Liver (tissue), 2 donors: ENCODE measurements around the gene PRRT1B.

Experiments
- FOXA1 ChIP-seq: IDR thresholded peaks from 2 replicates; pipeline ENCODE4 v1.6.1; 2016; ENCODE audit warnings: antibody characterized with exemption
- RAD21 ChIP-seq, 2 donors: IDR thresholded peaks; 2 replicates each; pipeline ENCODE4 v1.6.1; 2016; ENCODE audit warnings: antibody characterized with exemption in 2 of 2, mild to moderate bottlenecking in 2 of 2
- donor health status: healthy.

- TF ChIP-seq FOXA1, result no peak
- no peak for TF ChIP-seq RAD21 (IDR thresholded peaks at IDR 0.05)
Measured at GRCh38 chr9:131528886-131529505, 16.3 kb upstream of the PRRT1B start.
